Measurements from ENCODE around the gene CLPSL1. TPM values are rescaled to one million over a fixed set of nuclear protein-coding genes. Genes with fewer than 3 reads are reported as not detected.

The CLPSL1 gene
- total and polyA plus RNA-seq, 7 donors: not detected

DNA sequence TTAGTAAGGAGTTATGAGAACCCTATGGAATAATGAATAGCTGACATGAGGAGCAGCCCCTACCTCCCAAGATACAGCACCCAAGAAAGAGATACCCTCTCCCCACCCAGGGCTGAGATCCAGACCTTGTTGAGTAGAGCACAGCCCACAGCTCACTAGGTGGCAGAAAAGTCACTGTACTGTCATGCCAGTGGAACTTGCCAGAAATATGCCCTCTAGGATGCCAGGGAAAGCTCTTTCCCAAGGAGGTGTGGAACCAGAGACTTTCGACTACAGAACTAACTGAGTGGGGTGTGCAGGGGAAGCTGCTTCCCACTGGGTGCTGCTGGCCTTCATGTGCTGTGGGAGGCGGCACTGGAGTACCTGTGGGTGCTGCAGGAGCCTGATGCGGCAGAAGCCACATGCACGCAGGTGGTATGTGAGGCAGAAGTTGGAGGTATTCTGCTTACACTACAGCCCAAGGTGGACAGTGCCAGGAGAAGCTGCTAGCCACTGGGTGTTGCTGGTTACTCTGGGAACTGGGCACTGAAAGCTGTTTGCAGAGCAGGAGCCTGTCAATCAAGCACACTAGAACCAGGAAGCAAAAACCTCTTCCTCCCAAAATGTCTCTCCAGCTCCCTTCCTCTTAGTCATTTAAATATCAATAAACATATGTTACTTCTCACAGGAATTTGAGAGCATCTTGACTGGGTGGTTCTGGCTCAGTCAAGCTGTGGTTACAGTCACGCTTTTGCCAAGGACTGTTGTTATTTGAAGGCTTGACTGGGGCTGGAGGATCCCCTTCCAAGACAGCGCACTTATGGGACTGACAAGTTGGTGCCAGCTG is 26.2 kb upstream of the CLPSL1 start:
- intact Hi-C loops (cut with DNase I): no loop called here
- H3K9me3 ChIP-seq: no peaks in the 10 kb centered on the region
- no peak overlapping the region for H3K27ac ChIP-seq
- no peaks in the 10 kb centered on the region for H3K36me3 ChIP-seq
- DNase-seq: no peak
- peaks cover 0 to 11% (median 0%) of the 10 kb centered on the region in 3 donors for H3K27me3 ChIP-seq
- no peaks in the 10 kb centered on the region for H3K4me1 ChIP-seq
- H3K4me3 ChIP-seq: no peak overlapping the region
- TF ChIP-seq POLR2A (IDR thresholded peaks at IDR 0.05): no peak
- 85% methylated on average over 6 of the region's 6 CpGs for WGBS, 2 donors

DNA sequence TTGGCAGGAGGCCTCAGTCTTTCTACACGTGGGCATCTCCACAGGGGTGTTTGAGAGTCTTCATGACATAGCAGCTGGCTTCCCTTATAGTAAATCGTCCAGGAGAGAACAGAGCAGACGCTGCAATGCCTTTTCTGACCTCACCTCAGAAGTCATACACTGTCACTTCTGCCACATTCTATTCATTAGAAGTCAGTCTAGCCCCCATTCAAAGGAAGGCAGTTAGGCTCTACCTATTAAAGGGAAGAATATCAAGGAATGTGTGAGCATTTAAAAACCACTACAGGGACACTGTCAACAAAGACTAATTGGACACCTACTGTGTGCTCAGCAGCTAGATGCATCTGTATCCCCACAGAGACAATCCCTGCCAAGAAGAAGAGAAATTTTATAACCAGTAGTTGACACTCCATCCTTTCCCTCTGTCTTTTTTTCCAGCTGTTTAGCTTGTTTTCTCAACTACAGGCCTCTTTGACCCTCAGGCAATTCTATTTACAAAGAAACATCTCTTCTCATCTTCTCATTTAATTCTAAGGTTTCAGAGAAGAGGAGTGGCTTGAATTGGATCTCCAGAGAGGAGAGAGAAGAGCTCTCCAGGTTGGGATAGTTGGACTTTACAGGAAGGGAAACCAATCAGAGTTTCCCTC is 25.4 kb upstream of the CLPSL1 start:
- no peaks in the 10 kb centered on the region for H3K4me1 ChIP-seq
- H3K4me3 ChIP-seq: no peak overlapping the region
- 61 to 62% methylated on average over 3 of the region's 3 CpGs for WGBS, 2 donors
- TF ChIP-seq POLR2A (IDR thresholded peaks at IDR 0.05) (no peak), POLR2AphosphoS5 (IDR thresholded peaks at IDR 0.05) (no peak), EP300 (IDR thresholded peaks at IDR 0.05) (no peak), CTCF (IDR thresholded peaks at IDR 0.05) (no peak)
- H3K36me3 ChIP-seq: no peaks in the 10 kb centered on the region
- intact Hi-C loops (cut with DNase I): no loop called here
- no peak overlapping the region for H3K27ac ChIP-seq
- no peak for DNase-seq
- H3K9me3 ChIP-seq: no peaks in the 10 kb centered on the region
- H3K27me3 ChIP-seq: peaks cover 0 to 18% (median 0%) of the 10 kb centered on the region in 3 donors

DNA sequence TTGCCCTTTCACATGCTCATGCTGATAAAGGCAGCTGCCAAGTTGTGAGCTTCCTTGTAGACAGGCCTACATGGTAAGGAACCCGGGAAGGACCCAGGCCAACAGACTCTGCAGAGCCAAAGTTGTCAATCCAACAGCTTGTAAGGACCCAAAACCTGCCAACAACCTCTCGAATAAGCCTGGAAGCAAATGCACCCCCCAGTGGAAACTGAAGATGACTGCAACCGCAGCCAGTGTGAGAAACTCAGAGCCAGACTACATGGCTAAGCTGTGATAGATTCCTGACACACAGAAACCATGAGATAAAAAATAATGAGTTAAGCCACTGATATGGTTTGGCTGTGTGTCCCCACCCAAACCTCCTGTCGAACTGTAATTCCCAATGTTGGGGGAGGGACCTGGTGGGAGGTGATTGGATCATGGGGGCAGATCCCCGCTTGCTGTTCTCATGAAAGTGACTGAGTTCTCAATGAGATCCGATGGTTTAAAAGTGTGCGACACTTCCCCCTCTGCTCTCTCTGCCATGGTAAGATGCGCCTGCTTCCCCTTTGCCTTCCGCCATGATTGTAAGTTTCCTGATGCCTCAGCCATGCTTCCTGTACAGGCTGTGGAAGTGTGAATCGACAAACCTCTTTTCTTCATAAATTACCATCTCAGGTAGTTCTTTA is 23.2 kb upstream of the CLPSL1 start:
- Histone ChIP-seq H3K36me3 (no peaks in the 10 kb centered on the region), H3K27me3 (peaks cover 0 to 40% (median 18%) of the 10 kb centered on the region in 3 donors), H3K27ac (no peak overlapping the region), H3K9me3 (no peaks in the 10 kb centered on the region), H3K4me1 (no peaks in the 10 kb centered on the region), H3K4me3 (no peak overlapping the region)
- WGBS, 2 donors: 60 to 67% methylated on average over 10 of the region's 10 CpGs
- TF ChIP-seq EP300 (IDR thresholded peaks at IDR 0.05): no peak
- TF ChIP-seq CTCF (IDR thresholded peaks at IDR 0.05): no peak
- no peak for TF ChIP-seq POLR2AphosphoS5 (IDR thresholded peaks at IDR 0.05)
- no peak for TF ChIP-seq POLR2A (IDR thresholded peaks at IDR 0.05)
- DNase-seq: no peak
- intact Hi-C loops (cut with DNase I): no loop called here

- no peak for TF ChIP-seq POLR2AphosphoS5 (IDR thresholded peaks at IDR 0.05)
- TF ChIP-seq POLR2A (IDR thresholded peaks at IDR 0.05): no peak
- no peak for TF ChIP-seq EP300 (IDR thresholded peaks at IDR 0.05)
- TF ChIP-seq CTCF (IDR thresholded peaks at IDR 0.05): no peak
- DNase-seq: no peak
- intact Hi-C loops (cut with DNase I): no loop called here
- H3K4me3 ChIP-seq: no peak overlapping the region
- no peaks in the 10 kb centered on the region for H3K4me1 ChIP-seq
- 73 to 86% methylated on average over 3 of the region's 3 CpGs for WGBS, 2 donors
- no peaks in the 10 kb centered on the region for H3K36me3 ChIP-seq
- peaks cover 2 to 58% (median 31%) of the 10 kb centered on the region in 3 donors for H3K27me3 ChIP-seq
- H3K9me3 ChIP-seq: no peaks in the 10 kb centered on the region
- no peak overlapping the region for H3K27ac ChIP-seq
These were observed 21.4 kb upstream of the CLPSL1 start for GRCh38 chr6:35759426-35759825.

- Histone ChIP-seq H3K27ac (no peak overlapping the region), H3K4me3 (no peak overlapping the region), H3K36me3 (no peaks in the 10 kb centered on the region), H3K9me3 (no peaks in the 10 kb centered on the region), H3K27me3 (peaks cover 2 to 42% (median 33%) of the 10 kb centered on the region in 3 donors), H3K4me1 (no peaks in the 10 kb centered on the region)
- no peak for DNase-seq
- WGBS, 2 donors: 83 to 89% methylated on average over 23 of the region's 23 CpGs
- no peak for TF ChIP-seq CTCF (IDR thresholded peaks at IDR 0.05)
- TF ChIP-seq POLR2A (IDR thresholded peaks at IDR 0.05): no peak
- no peak for TF ChIP-seq EP300 (IDR thresholded peaks at IDR 0.05)
- no peak for TF ChIP-seq POLR2AphosphoS5 (IDR thresholded peaks at IDR 0.05)
- intact Hi-C loops (cut with DNase I): no loop called here
These were observed 15.1 kb upstream of the CLPSL1 start for GRCh38 chr6:35765739-35766138.

Data from sigmoid colon (tissue), 7 donors.